GM12874 (cell line): ENCODE data around the gene LRRC53.

Experiments used
- CTCF ChIP-seq: IDR thresholded peaks from 2 replicates; pipeline ENCODE4 v1.5.1; 2011; ENCODE audit warnings: low read depth, mild to moderate bottlenecking, control low read depth, low read length, moderate library complexity; ENCODE audit not compliant: insufficient read depth

Gene LRRC53

DNA sequence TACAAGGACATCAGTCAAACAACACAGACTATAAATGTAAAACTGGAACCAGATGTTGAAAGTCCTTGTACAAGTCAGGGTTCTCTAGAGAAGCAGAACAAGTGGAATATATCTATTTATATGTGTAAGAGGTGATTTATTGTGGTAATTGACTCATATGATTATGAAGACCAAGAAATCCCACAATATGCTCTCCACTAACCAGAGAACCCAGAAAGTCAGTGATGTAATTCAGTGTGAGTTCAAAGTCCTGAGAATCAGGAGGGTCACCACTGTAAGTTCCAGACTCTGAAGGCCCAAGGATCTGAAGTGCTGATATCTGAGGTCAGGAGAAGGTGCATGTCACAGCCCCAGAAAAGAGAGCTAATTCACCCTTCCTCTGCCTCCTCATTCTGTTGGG lies 57.0 kb downstream of the LRRC53 start:
- no peak for TF ChIP-seq CTCF

DNA sequence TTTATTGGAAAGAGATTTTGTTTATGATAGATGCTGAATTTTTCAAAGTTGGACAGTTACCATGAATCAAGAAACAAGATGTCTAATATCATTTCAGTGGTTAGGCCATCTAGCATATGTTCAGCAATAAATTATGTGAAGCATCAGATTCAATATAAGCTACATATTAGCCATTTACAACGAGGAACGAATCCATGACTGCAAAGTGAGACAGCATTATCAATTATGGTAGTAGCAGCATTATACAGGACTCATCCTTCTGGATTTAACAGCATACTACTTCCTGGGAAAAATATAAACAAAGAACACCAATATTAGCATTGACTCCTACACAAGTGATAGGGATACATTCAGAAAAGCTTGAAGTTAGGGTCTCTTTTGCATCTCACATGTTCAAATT lies 59.1 kb downstream of the LRRC53 start:
- no peak for TF ChIP-seq CTCF

- TF ChIP-seq CTCF, result no peak
Measured at GRCh38 chr1:74452035-74452434, 60.4 kb downstream of the LRRC53 start.

GRCh38 chr1:74437035-74437434 lies 75.4 kb downstream of the LRRC53 start:
- no peak for TF ChIP-seq CTCF

- no peak for TF ChIP-seq CTCF
Measured at GRCh38 chr1:74436078-74436477, 76.3 kb downstream of the LRRC53 start.

GRCh38 chr1:74434321-74434720 lies 78.1 kb downstream of the LRRC53 start:
- no peak for TF ChIP-seq CTCF

- TF ChIP-seq CTCF, result no peak
Measured at GRCh38 chr1:74432325-74432724, 80.1 kb downstream of the LRRC53 start.

- TF ChIP-seq CTCF, result no peak
Measured at GRCh38 chr1:74431531-74431930, 80.9 kb downstream of the LRRC53 start.
